Vagina (tissue), 2 donors: ENCODE results near the gene ATRN. TPM values are rescaled to one million over a fixed set of nuclear protein-coding genes. Genes with fewer than 3 reads are reported as not detected.
"Not testable (repeated sequence)": the region's sequence is repeated elsewhere in the genome, so short reads cannot be mapped to it uniquely, and the experiment has no call there.

Source experiments
- DNase-seq, 2 donors: peaks; one replicate each; pipeline ENCODE4 v3.0.0-alpha.2; 2017; ENCODE audit errors: extremely low spot score in 2 of 2
- H3K27ac ChIP-seq: fragments of 200-600 bp; sonication (generic); one replicate; pipeline ENCODE4 v1.5.1; 2019
- H3K27me3 ChIP-seq: fragments of 200-600 bp; sonication (generic); one replicate; pipeline ENCODE4 v1.5.1; 2019
- H3K36me3 ChIP-seq, 2 donors: fragments of 200-600 bp; sonication (generic); one replicate each; pipeline ENCODE4 v1.5.1; 2017 to 2019
- H3K4me1 ChIP-seq: fragments of 200-600 bp; sonication (generic); one replicate; pipeline ENCODE4 v1.5.1; 2019
- H3K4me3 ChIP-seq, 2 donors: fragments of 200-600 bp; sonication (generic); 1 replicate in 1 of 2; 2 replicates in 1 of 2; pipeline ENCODE4 v1.5.1; 2016 to 2019
- H3K9me3 ChIP-seq: fragments of 200-600 bp; sonication (generic); one replicate; pipeline ENCODE4 v1.5.1; 2019
- CTCF ChIP-seq, 3 experiments: fragments of 450-650 bp in 2 of 3; fragments of 200-600 bp in 1 of 3; sonication (generic) in 1 of 3; IDR thresholded peaks; one replicate each; pipeline ENCODE4 v1.5.1; 2017 to 2019; ENCODE audit warnings: antibody characterized with exemption in 3 of 3, mild to moderate bottlenecking in 2 of 3, moderate library complexity in 2 of 3
- POLR2A ChIP-seq, 2 donors: fragments of 450-650 bp; IDR thresholded peaks; one replicate each; pipeline ENCODE4 v1.6.1; 2017; ENCODE audit warnings: antibody characterized with exemption in 2 of 2, mild to moderate bottlenecking in 2 of 2, moderate library complexity in 2 of 2
- POLR2AphosphoS5 ChIP-seq, 2 donors: sonication (generic); formaldehyde crosslinking; IDR thresholded peaks; one replicate each; pipeline ENCODE4 v1.9.0; 2017; ENCODE audit warnings: antibody characterized with exemption in 2 of 2, mild to moderate bottlenecking in 2 of 2, low read depth in 1 of 2; ENCODE audit not compliant: insufficient read depth in 1 of 2
- intact Hi-C: fragments of 100-400 bp; cut with DNase I; formaldehyde crosslinking; loops from one replicate; pipeline ENCODE4 v1.15.1; 2023
- total RNA-seq: library from RNA; depleted of rRNA; stranded (reverse); fragments of >200 nt; gene quantifications from one replicate; pipeline ENCODE4 v1.2.3, GENCODE V29; 2016

Gene ATRN
- total RNA-seq, 1 donor from 2014 or later, result 22.8 TPM

GRCh38 chr20:3532089-3532615 is 61.3 kb downstream of the ATRN start:
- intact Hi-C loops, result no loop called here
- no peak overlapping the region for H3K27ac ChIP-seq
- no peaks in the 10 kb centered on the region for H3K4me1 ChIP-seq
- peaks cover 0 to 4% of the 10 kb centered on the region in 2 donors for H3K36me3 ChIP-seq
- no peak for DNase-seq
- H3K4me3 ChIP-seq, result no peak overlapping the region
- TF ChIP-seq CTCF (IDR thresholded peaks at IDR 0.05) (no peak), POLR2A (IDR thresholded peaks at IDR 0.05) (no peak), POLR2AphosphoS5 (IDR thresholded peaks at IDR 0.05; ENCODE audit: insufficient read depth in 1 of 2, low read depth in 1 of 2) (no peak)
- H3K9me3 ChIP-seq, result no peaks in the 10 kb centered on the region
- H3K27me3 ChIP-seq, result no peaks in the 10 kb centered on the region

- intact Hi-C loops, result not testable (repeated sequence)
Observed at GRCh38 chr20:3537733-3538132, 66.9 kb downstream of the ATRN start.

GRCh38 chr20:3539311-3540107 is 68.7 kb downstream of the ATRN start:
- intact Hi-C loops, result no loop called here
- H3K27ac ChIP-seq, result no peak overlapping the region
- H3K4me1 ChIP-seq, result no peaks in the 10 kb centered on the region
- no peak for DNase-seq
- no peaks in the 10 kb centered on the region for H3K9me3 ChIP-seq
- TF ChIP-seq POLR2A (IDR thresholded peaks at IDR 0.05), result no peak
- no peak for TF ChIP-seq CTCF (IDR thresholded peaks at IDR 0.05)
- TF ChIP-seq POLR2AphosphoS5 (IDR thresholded peaks at IDR 0.05; ENCODE audit: insufficient read depth in 1 of 2, low read depth in 1 of 2), result no peak
- H3K4me3 ChIP-seq, result no peak overlapping the region
- peaks cover 0 to 4% of the 10 kb centered on the region in 2 donors for H3K36me3 ChIP-seq
- H3K27me3 ChIP-seq, result no peaks in the 10 kb centered on the region

More at GRCh38 chr20:3537733-3538132, 66.9 kb downstream of the ATRN start:
- H3K27ac ChIP-seq, H3K4me3 ChIP-seq, DNase-seq, H3K9me3 ChIP-seq, H3K4me1 ChIP-seq, H3K36me3 ChIP-seq, H3K27me3 ChIP-seq: not testable (repeated sequence)

- Histone ChIP-seq H3K27ac (no peak overlapping the region), H3K27me3 (no peaks in the 10 kb centered on the region), H3K9me3 (no peaks in the 10 kb centered on the region), H3K4me3 (no peak overlapping the region), H3K36me3 (no peaks in the 10 kb centered on the region), H3K4me1 (no peaks in the 10 kb centered on the region)
- TF ChIP-seq POLR2A (IDR thresholded peaks at IDR 0.05) (no peak), CTCF (IDR thresholded peaks at IDR 0.05) (no peak), POLR2AphosphoS5 (IDR thresholded peaks at IDR 0.05; ENCODE audit: insufficient read depth in 1 of 2, low read depth in 1 of 2) (no peak)
- intact Hi-C loops, result no loop called here
- no peak for DNase-seq
Observed at GRCh38 chr20:3541887-3542721, 71.3 kb downstream of the ATRN start.

- intact Hi-C loops, result no loop called here
- DNase-seq, result no peak
- TF ChIP-seq POLR2AphosphoS5 (IDR thresholded peaks at IDR 0.05; ENCODE audit: insufficient read depth in 1 of 2, low read depth in 1 of 2) (no peak), CTCF (IDR thresholded peaks at IDR 0.05) (no peak), POLR2A (IDR thresholded peaks at IDR 0.05) (no peak)
- H3K36me3 ChIP-seq, result peaks cover 0 to 4% of the 10 kb centered on the region in 2 donors
- H3K9me3 ChIP-seq, result no peaks in the 10 kb centered on the region
- H3K4me1 ChIP-seq, result no peaks in the 10 kb centered on the region
- no peak overlapping the region for H3K4me3 ChIP-seq
- H3K27me3 ChIP-seq, result no peaks in the 10 kb centered on the region
- no peak overlapping the region for H3K27ac ChIP-seq
Observed at GRCh38 chr20:3543901-3544507, 73.2 kb downstream of the ATRN start.
